ENCODE measurements around the gene LCN15.

LCN15 gene

GRCh38 chr9:136714893-136715274 is 49.4 kb downstream of the LCN15 start:
- DNase-seq, result no peak
- peaks cover 32% of the 10 kb centered on the region for H3K4me1 ChIP-seq (ENCODE audit: control insufficient read depth, insufficient read depth, low read depth, low read length)
- H3K27me3 ChIP-seq (ENCODE audit: control insufficient read depth in 1 of 2, insufficient read depth in 1 of 2, low read length in 2 of 2), result peaks cover 4 to 37% of the 10 kb centered on the region in 2 experiments
- H2BK5ac ChIP-seq (ENCODE audit: low read depth, low read length, poor library complexity, severe bottlenecking), result no peak overlapping the region
- no peak overlapping the region for H2BK120ac ChIP-seq (ENCODE audit: low read depth, low read length)
- no peak overlapping the region for H3K23ac ChIP-seq (ENCODE audit: low read length in 2 of 2)
- H3K9ac ChIP-seq (ENCODE audit: low read length), result no peak overlapping the region
- H3K36me3 ChIP-seq (ENCODE audit: control insufficient read depth in 1 of 2, insufficient read depth in 2 of 2, low read depth in 1 of 2, low read length in 2 of 2), result peaks cover 0 to 6% of the 10 kb centered on the region in 2 experiments
- H4K8ac ChIP-seq (ENCODE audit: low read length), result no peak overlapping the region
- no peaks in the 10 kb centered on the region for H3K9me3 ChIP-seq (ENCODE audit: control insufficient read depth, low read length)
- H2AK5ac ChIP-seq (ENCODE audit: low read length, severe bottlenecking), result no peak overlapping the region
- H3K4me3 ChIP-seq (ENCODE audit: insufficient read depth in 1 of 2, low read depth in 1 of 2, low read length in 2 of 2), result no peak overlapping the region
- 80% methylated on average over 8 of the region's 8 CpGs for WGBS
- H3K27ac ChIP-seq (ENCODE audit: low read length, poor library complexity, severe bottlenecking), result no peak overlapping the region
- no peak overlapping the region for H3K14ac ChIP-seq (ENCODE audit: low read length in 2 of 2)
- peaks cover 3% of the 10 kb centered on the region for H3K79me1 ChIP-seq (replicated peaks; ENCODE audit: low read length, poor library complexity, severe bottlenecking)
- no peak overlapping the region for H2AFZ ChIP-seq (ENCODE audit: low read depth, low read length)
- H4K91ac ChIP-seq (ENCODE audit: low read length), result no peak overlapping the region
- H3K4ac ChIP-seq (ENCODE audit: low read depth in 1 of 2, low read length in 2 of 2), result no peak overlapping the region
- H2BK12ac ChIP-seq (ENCODE audit: low read length in 2 of 2), result no peak overlapping the region
- no peak overlapping the region for H3K18ac ChIP-seq (ENCODE audit: low read depth in 1 of 2, low read length in 2 of 2)
- no peak overlapping the region for H2BK15ac ChIP-seq (ENCODE audit: low read depth, poor library complexity, severe bottlenecking)
- H3K4me2 ChIP-seq (ENCODE audit: low read length, poor library complexity, severe bottlenecking), result no peak overlapping the region

- no peak overlapping the region for H4K8ac ChIP-seq (ENCODE audit: low read length)
- H3K4me1 ChIP-seq (ENCODE audit: control insufficient read depth, insufficient read depth, low read depth, low read length), result peaks cover 29% of the 10 kb centered on the region
- H2AFZ ChIP-seq (ENCODE audit: low read depth, low read length), result no peak overlapping the region
- peaks cover 3% of the 10 kb centered on the region for H3K79me1 ChIP-seq (replicated peaks; ENCODE audit: low read length, poor library complexity, severe bottlenecking)
- H3K27me3 ChIP-seq (ENCODE audit: control insufficient read depth in 1 of 2, insufficient read depth in 1 of 2, low read length in 2 of 2), result peaks cover 4 to 41% of the 10 kb centered on the region in 2 experiments
- H3K18ac ChIP-seq (ENCODE audit: low read depth in 1 of 2, low read length in 2 of 2), result no peak overlapping the region
- no peak overlapping the region for H2AK5ac ChIP-seq (ENCODE audit: low read length, severe bottlenecking)
- H3K36me3 ChIP-seq (ENCODE audit: control insufficient read depth in 1 of 2, insufficient read depth in 2 of 2, low read depth in 1 of 2, low read length in 2 of 2), result peaks cover 0 to 6% of the 10 kb centered on the region in 2 experiments
- no peaks in the 10 kb centered on the region for H3K9me3 ChIP-seq (ENCODE audit: control insufficient read depth, low read length)
- H2BK5ac ChIP-seq (ENCODE audit: low read depth, low read length, poor library complexity, severe bottlenecking), result no peak overlapping the region
- H3K4me3 ChIP-seq (ENCODE audit: insufficient read depth in 1 of 2, low read depth in 1 of 2, low read length in 2 of 2), result no peak overlapping the region
- H3K4ac ChIP-seq (ENCODE audit: low read depth in 1 of 2, low read length in 2 of 2), result no peak overlapping the region
- no peak overlapping the region for H2BK12ac ChIP-seq (ENCODE audit: low read length in 2 of 2)
- no peak overlapping the region for H3K9ac ChIP-seq (ENCODE audit: low read length)
- no peak overlapping the region for H3K23ac ChIP-seq (ENCODE audit: low read length in 2 of 2)
- no peak for DNase-seq
- no peak overlapping the region for H3K27ac ChIP-seq (ENCODE audit: low read length, poor library complexity, severe bottlenecking)
- no peak overlapping the region for H2BK120ac ChIP-seq (ENCODE audit: low read depth, low read length)
- no peak overlapping the region for H3K14ac ChIP-seq (ENCODE audit: low read length in 2 of 2)
- H2BK15ac ChIP-seq (ENCODE audit: low read depth, poor library complexity, severe bottlenecking), result no peak overlapping the region
- H4K91ac ChIP-seq (ENCODE audit: low read length), result no peak overlapping the region
- H3K4me2 ChIP-seq (ENCODE audit: low read length, poor library complexity, severe bottlenecking), result no peak overlapping the region
- 89% methylated on average over 17 of the region's 17 CpGs for WGBS
Measured at GRCh38 chr9:136714096-136714892, 50.0 kb downstream of the LCN15 start.

GRCh38 chr9:136713550-136713949 is 50.8 kb downstream of the LCN15 start:
- no peak overlapping the region for H2AFZ ChIP-seq (ENCODE audit: low read depth, low read length)
- no peak overlapping the region for H3K9ac ChIP-seq (ENCODE audit: low read length)
- peaks cover 0 to 6% of the 10 kb centered on the region in 2 experiments for H3K36me3 ChIP-seq (ENCODE audit: control insufficient read depth in 1 of 2, insufficient read depth in 2 of 2, low read depth in 1 of 2, low read length in 2 of 2)
- no peak overlapping the region for H2BK15ac ChIP-seq (ENCODE audit: low read depth, poor library complexity, severe bottlenecking)
- 81% methylated on average over 8 of the region's 8 CpGs for WGBS
- no peak overlapping the region for H3K18ac ChIP-seq (ENCODE audit: low read depth in 1 of 2, low read length in 2 of 2)
- no peak overlapping the region for H3K27ac ChIP-seq (ENCODE audit: low read length, poor library complexity, severe bottlenecking)
- no peak for DNase-seq
- H3K79me1 ChIP-seq (replicated peaks; ENCODE audit: low read length, poor library complexity, severe bottlenecking), result peaks cover 3% of the 10 kb centered on the region
- H3K4me2 ChIP-seq (ENCODE audit: low read length, poor library complexity, severe bottlenecking), result peak overlapping the region; percentile 77
- no peak overlapping the region for H3K4ac ChIP-seq (ENCODE audit: low read depth in 1 of 2, low read length in 2 of 2)
- no peak overlapping the region for H3K14ac ChIP-seq (ENCODE audit: low read length in 2 of 2)
- H3K9me3 ChIP-seq (ENCODE audit: control insufficient read depth, low read length), result no peaks in the 10 kb centered on the region
- no peak overlapping the region for H3K23ac ChIP-seq (ENCODE audit: low read length in 2 of 2)
- H2BK120ac ChIP-seq (ENCODE audit: low read depth, low read length), result no peak overlapping the region
- H2BK5ac ChIP-seq (ENCODE audit: low read depth, low read length, poor library complexity, severe bottlenecking), result no peak overlapping the region
- H4K91ac ChIP-seq (ENCODE audit: low read length), result no peak overlapping the region
- H3K27me3 ChIP-seq (ENCODE audit: control insufficient read depth in 1 of 2, insufficient read depth in 1 of 2, low read length in 2 of 2), result peaks cover 4 to 42% of the 10 kb centered on the region in 2 experiments
- H2AK5ac ChIP-seq (ENCODE audit: low read length, severe bottlenecking), result no peak overlapping the region
- peak overlapping the region; percentile 8 for H4K8ac ChIP-seq (ENCODE audit: low read length)
- H3K4me1 ChIP-seq (ENCODE audit: control insufficient read depth, insufficient read depth, low read depth, low read length), result peaks cover 23% of the 10 kb centered on the region
- H3K4me3 ChIP-seq (ENCODE audit: insufficient read depth in 1 of 2, low read depth in 1 of 2, low read length in 2 of 2), result no peak overlapping the region
- no peak overlapping the region for H2BK12ac ChIP-seq (ENCODE audit: low read length in 2 of 2)

- Histone ChIP-seq H3K79me1 (replicated peaks; ENCODE audit: low read length, poor library complexity, severe bottlenecking) (peaks cover 3% of the 10 kb centered on the region), H4K91ac (ENCODE audit: low read length) (peak overlapping the region; percentile 28), H4K8ac (ENCODE audit: low read length) (peak overlapping the region; percentile 71), H2BK5ac (ENCODE audit: low read depth, low read length, poor library complexity, severe bottlenecking) (no peak overlapping the region), H2AFZ (ENCODE audit: low read depth, low read length) (peak overlapping the region; percentile 23), H3K4ac (ENCODE audit: low read depth in 1 of 2, low read length in 2 of 2) (peak overlapping the region; percentile 35), H3K4me3 (ENCODE audit: insufficient read depth in 1 of 2, low read depth in 1 of 2, low read length in 2 of 2) (peak overlapping the region in 1 of 2 experiments; percentile 66), H2BK120ac (ENCODE audit: low read depth, low read length) (no peak overlapping the region), H3K23ac (ENCODE audit: low read length in 2 of 2) (peak overlapping the region in 1 of 2 experiments; percentile 87), H2BK12ac (ENCODE audit: low read length in 2 of 2) (no peak overlapping the region), H2AK5ac (ENCODE audit: low read length, severe bottlenecking) (no peak overlapping the region), H3K14ac (ENCODE audit: low read length in 2 of 2) (no peak overlapping the region), H3K9me3 (ENCODE audit: control insufficient read depth, low read length) (no peaks in the 10 kb centered on the region), H3K36me3 (ENCODE audit: control insufficient read depth in 1 of 2, insufficient read depth in 2 of 2, low read depth in 1 of 2, low read length in 2 of 2) (peaks cover 0 to 6% of the 10 kb centered on the region in 2 experiments), H3K27me3 (ENCODE audit: control insufficient read depth in 1 of 2, insufficient read depth in 1 of 2, low read length in 2 of 2) (peaks cover 4 to 43% of the 10 kb centered on the region in 2 experiments), H3K4me1 (ENCODE audit: control insufficient read depth, insufficient read depth, low read depth, low read length) (peaks cover 23% of the 10 kb centered on the region), H3K27ac (ENCODE audit: low read length, poor library complexity, severe bottlenecking) (no peak overlapping the region), H3K9ac (ENCODE audit: low read length) (no peak overlapping the region), H3K18ac (ENCODE audit: low read depth in 1 of 2, low read length in 2 of 2) (peak overlapping the region in 1 of 2 experiments; percentile 14), H3K4me2 (ENCODE audit: low read length, poor library complexity, severe bottlenecking) (peak overlapping the region; percentile 77), H2BK15ac (ENCODE audit: low read depth, poor library complexity, severe bottlenecking) (peak overlapping the region; percentile 57)
- no peak for DNase-seq
- WGBS, result 11% methylated on average over 48 of the region's 56 CpGs
Measured at GRCh38 chr9:136712690-136713544, 51.4 kb downstream of the LCN15 start.

All from mesenchymal stem cell (in vitro differentiated cells and primary cell).